Testis (tissue), 3 donors: ENCODE data around the gene CUEDC1. TPM values are rescaled to one million over a fixed set of nuclear protein-coding genes. Genes with fewer than 3 reads are reported as not detected.
A peak's percentile ranks its signal among the peaks of the same experiment; 100 is the strongest.

Experiments used
- DNase-seq: peaks from one replicate; pipeline ENCODE4 v3.0.0-alpha.2; 2019
- H3K27ac ChIP-seq, 2 donors: fragments of 200-600 bp; sonication (generic); one replicate each; pipeline ENCODE4 v1.5.1; 2019
- H3K27me3 ChIP-seq: fragments of 200-600 bp; sonication (generic); one replicate; pipeline ENCODE4 v1.5.1; 2019
- H3K36me3 ChIP-seq: fragments of 200-600 bp; sonication (generic); one replicate; pipeline ENCODE4 v1.5.1; 2017; ENCODE audit warnings: low read depth; ENCODE audit errors: missing control alignments
- H3K4me1 ChIP-seq: fragments of 200-600 bp; sonication (generic); one replicate; pipeline ENCODE4 v1.5.1; 2019
- H3K4me3 ChIP-seq, 2 donors: fragments of 200-600 bp; sonication (generic); one replicate each; pipeline ENCODE4 v1.5.1; 2017 to 2019
- H3K9me3 ChIP-seq: fragments of 200-600 bp; sonication (generic); one replicate; pipeline ENCODE4 v1.5.1; 2017
- CTCF ChIP-seq, 3 experiments: fragments of 450-650 bp in 2 of 3; fragments of 200-600 bp in 1 of 3; sonication (generic) in 1 of 3; IDR thresholded peaks; one replicate each; pipeline ENCODE4 v1.5.1; 2016 to 2019; ENCODE audit warnings: antibody characterized with exemption in 3 of 3, mild to moderate bottlenecking in 2 of 3, moderate library complexity in 1 of 3
- POLR2A ChIP-seq: fragments of 450-650 bp; IDR thresholded peaks from one replicate; pipeline ENCODE4 v1.6.1; 2017; ENCODE audit warnings: antibody characterized with exemption, mild to moderate bottlenecking, moderate library complexity
- WGBS, 2 donors: methylation state at CpG; one replicate each; pipeline ENCODE4 v1.1.5; 2018; 5-methylcytosine and 5-hydroxymethylcytosine counted together
- intact Hi-C: fragments of 100-400 bp; cut with DNase I; formaldehyde crosslinking; loops from one replicate; pipeline ENCODE4 v1.15.1; 2023; ENCODE audit warnings: low total_unique reads
- polyA plus RNA-seq: library from polyadenylated mRNA; stranded (reverse); fragments of 350-450 nt; fragmentation: Illumina TruSeq; extraction: RNeasy Lipid Tissue Mini Kit (QIAGEN cat#74804); gene quantifications from one replicate; pipeline ENCODE4 v1.2.3, GENCODE V29; 2014; ENCODE audit warnings: low read depth, low replicate concordance; ENCODE audit not compliant: insufficient read depth
- total RNA-seq, 2 donors: library from RNA; depleted of rRNA; stranded (reverse); fragments of >200 nt; gene quantifications; one replicate each; pipeline ENCODE4 v1.2.3, GENCODE V29; 2016

Gene CUEDC1
- total and polyA plus RNA-seq, 3 donors from 2014 or later: 6.5 to 13.3 (median 8.6) TPM

DNA sequence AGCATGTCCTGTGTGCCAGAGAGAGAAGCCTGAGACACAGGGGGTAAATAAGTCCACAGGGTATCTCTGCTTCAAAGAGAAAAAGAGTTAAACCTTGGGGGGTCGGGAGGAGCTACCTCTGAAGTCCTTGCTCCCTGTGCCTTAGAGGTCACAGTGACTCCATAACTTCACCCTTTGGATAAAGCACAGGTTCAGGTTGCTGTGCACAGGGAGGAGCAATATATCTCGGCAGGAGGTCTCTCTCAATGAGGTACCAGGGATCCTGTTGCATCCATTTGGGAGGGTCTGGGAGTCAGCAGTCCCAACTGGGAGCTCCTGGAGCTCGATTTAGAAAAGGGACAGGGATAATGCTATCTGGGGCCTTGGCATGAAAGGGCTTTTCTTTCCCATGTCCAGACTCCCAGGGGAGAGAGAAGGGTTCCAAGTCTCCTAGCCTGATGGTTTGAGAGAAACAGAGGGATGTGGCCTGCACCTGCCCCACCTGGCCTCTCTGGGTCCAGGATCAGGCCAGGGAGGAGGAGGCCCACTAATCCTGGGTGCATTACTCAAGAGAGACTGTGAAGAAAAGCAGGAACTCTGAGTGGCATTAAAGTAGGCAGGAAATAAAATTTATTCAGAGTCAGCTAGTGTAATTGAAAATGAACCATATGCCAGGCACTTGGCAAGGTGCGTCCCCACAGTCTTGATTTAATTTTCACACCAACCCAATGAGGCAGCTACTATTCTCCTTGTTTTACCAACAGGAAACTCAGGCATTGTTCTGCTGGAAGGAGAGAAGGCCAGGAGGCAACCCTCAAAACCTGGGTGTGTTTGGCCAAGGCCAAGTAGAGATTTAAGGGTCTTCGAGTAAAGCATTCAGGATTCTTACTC is 40.7 kb downstream of the CUEDC1 start:
- DNase-seq: no peak
- no peak overlapping the region for H3K27ac ChIP-seq
- no peaks in the 10 kb centered on the region for H3K9me3 ChIP-seq
- H3K27me3 ChIP-seq: no peaks in the 10 kb centered on the region
- H3K36me3 ChIP-seq: no peaks in the 10 kb centered on the region
- intact Hi-C loops: no loop called here
- WGBS, 2 donors: 75 to 84% methylated on average over 5 of the region's 5 CpGs
- H3K4me1 ChIP-seq: peaks cover 11% of the 10 kb centered on the region
- TF ChIP-seq POLR2A: no peak
- no peak for TF ChIP-seq CTCF (IDR thresholded peaks at IDR 0.05)
- no peak overlapping the region for H3K4me3 ChIP-seq

- no peak overlapping the region for H3K27ac ChIP-seq
- intact Hi-C loops: no loop called here
- H3K27me3 ChIP-seq: no peaks in the 10 kb centered on the region
- H3K4me1 ChIP-seq: peaks cover 11% of the 10 kb centered on the region
- no peak overlapping the region for H3K4me3 ChIP-seq
- H3K36me3 ChIP-seq: no peaks in the 10 kb centered on the region
- no peak for DNase-seq
- no peaks in the 10 kb centered on the region for H3K9me3 ChIP-seq
- WGBS, 2 donors: 62 to 76% methylated on average over 7 of the region's 7 CpGs
- no peak for TF ChIP-seq CTCF (IDR thresholded peaks at IDR 0.05)
- TF ChIP-seq POLR2A: no peak
These were observed 41.5 kb downstream of the CUEDC1 start for GRCh38 chr17:57913575-57914272.

DNA sequence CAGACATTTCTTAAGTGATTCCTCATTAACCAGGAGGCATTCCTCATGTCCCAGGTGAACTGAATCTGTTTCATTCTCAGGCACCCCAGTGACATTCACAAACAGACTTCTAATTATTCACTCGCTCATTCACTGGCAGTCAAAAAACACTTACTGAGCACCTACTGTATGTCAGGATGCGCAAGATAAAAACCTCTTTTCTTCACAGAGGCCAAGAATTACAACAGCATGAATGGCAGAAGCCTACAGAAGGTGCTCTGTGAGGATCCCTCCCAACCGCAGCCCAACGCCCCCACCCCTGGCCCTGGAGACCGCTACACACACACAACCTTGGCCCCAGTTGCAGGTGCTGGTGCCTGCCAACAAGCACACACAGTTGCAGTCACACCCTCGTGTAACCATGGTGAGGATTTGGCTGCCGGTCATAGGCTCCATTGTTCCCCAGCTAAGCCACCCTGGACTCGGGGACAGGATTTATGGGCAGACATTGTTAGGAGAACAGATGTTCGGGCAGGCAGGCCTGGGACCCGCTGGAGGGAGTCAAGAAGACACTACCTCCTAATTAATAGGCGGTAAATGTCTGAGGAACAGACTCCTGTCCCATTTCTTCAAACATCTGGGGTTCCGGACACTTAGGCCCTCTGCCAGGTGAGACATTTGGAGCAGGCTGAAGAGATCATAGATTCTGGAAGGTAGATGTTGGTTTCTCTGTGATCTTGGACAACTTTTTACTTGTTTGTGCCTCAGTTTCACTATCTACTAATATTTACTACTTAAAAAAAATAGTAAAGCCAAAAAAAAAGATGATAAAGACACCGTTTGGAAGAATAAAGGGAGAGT is 43.2 kb downstream of the CUEDC1 start:
- Histone ChIP-seq H3K27ac (no peak overlapping the region), H3K4me1 (peaks cover 11% of the 10 kb centered on the region), H3K9me3 (no peaks in the 10 kb centered on the region), H3K36me3 (no peaks in the 10 kb centered on the region), H3K27me3 (no peaks in the 10 kb centered on the region), H3K4me3 (no peak overlapping the region)
- TF ChIP-seq CTCF (IDR thresholded peaks at IDR 0.05) (no peak), POLR2A (no peak)
- WGBS, 2 donors: 35 to 57% methylated on average over 13 of the region's 13 CpGs
- intact Hi-C loops: no loop called here
- DNase-seq: peak; percentile 86

DNA sequence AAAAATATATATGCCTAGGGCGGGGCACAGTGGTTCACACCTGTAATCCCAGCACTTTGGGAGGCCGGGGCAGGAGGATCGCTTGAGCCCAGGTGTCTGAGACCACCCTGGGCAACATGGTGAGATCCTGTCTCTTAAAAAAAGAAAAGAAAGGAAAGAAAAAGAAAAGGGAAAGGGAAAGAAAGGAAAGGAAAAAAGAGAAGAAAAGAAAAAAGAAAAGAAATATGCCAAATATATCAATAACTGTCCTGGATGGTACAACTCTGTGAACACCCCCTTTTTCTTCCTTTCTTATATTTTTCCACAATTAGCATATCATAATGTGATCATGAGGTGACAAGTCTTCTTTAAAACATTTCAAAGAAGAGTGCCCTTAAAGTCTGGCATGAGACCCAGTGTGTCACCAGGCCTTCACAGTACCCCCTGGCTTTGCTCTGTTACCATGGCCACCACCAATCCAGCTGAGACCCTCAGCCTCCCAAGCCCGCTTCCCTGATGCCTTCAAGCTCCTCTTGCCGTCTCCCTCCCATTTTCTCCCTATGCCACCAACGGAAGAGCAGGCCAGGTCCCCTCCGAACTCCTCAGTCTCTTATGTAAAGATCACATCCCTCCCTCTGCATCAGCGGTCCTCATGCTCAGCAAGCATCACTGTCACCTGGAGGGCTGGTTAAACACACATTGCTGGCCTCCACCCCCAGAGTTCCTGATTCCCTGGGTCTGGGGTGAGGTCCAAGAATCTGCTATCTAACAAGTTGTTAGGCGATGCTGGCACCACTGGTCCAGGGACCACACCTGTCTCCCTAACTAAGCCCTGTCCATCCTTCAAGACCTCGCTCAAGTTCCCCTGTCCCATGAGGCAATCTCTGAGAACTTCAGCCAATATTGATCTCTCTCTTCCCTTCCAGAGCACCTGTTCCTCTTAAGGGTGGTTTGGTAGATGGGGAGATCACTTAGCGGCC is 44.5 kb downstream of the CUEDC1 start:
- Histone ChIP-seq H3K27ac (no peak overlapping the region), H3K36me3 (no peaks in the 10 kb centered on the region), H3K4me1 (peaks cover 8% of the 10 kb centered on the region), H3K4me3 (no peak overlapping the region), H3K27me3 (no peaks in the 10 kb centered on the region), H3K9me3 (no peaks in the 10 kb centered on the region)
- no peak for DNase-seq
- TF ChIP-seq POLR2A (no peak), CTCF (IDR thresholded peaks at IDR 0.05) (no peak)
- 94 to 96% methylated on average over 11 of the region's 11 CpGs for WGBS, 2 donors
- intact Hi-C loops: no loop called here
